ENCODE data around the gene RETREG2. TPM values are rescaled to one million over a fixed set of nuclear protein-coding genes. Genes with fewer than 3 reads are reported as not detected.
A peak's percentile ranks its signal among the peaks of the same experiment; 100 is the strongest.

RETREG2 gene
- total RNA-seq, 2 donors from 2014 or later, result 26.6 to 41.7 TPM

GRCh38 chr2:219179601-219180465 lies 1.8 kb downstream of the RETREG2 start:
- Histone ChIP-seq H3K4me3 (no peak overlapping the region), H3K9me3 (no peaks in the 10 kb centered on the region), H3K4me1 (peaks cover 0 to 33% of the 10 kb centered on the region in 2 donors), H3K36me3 (peaks cover 49% of the 10 kb centered on the region), H3K27ac (no peak overlapping the region), H3K27me3 (no peaks in the 10 kb centered on the region)
- no peak for TF ChIP-seq CTCF (IDR thresholded peaks at IDR 0.05)
- peak; percentile 55 for DNase-seq (ENCODE audit: low spot score)

DNA sequence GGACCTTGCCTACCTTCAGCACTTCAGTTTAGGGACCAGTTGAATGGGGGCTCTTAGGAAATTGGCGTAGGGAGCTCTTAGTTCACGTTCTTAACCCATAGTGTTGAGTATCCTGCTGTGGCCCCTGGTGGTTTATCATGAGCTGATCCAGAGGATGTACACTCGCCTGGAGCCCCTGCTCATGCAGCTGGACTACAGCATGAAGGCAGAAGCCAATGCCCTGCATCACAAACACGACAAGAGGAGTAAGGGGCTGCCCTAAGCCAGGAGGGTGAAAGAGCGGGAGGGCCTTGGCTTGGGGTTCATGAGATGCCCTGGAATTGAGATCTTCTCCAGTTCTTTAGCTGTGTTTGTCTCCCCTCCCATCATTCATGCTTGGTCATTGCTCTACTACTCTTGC lies 2.9 kb downstream of the RETREG2 start:
- Histone ChIP-seq H3K36me3 (peaks cover 46% of the 10 kb centered on the region), H3K27ac (no peak overlapping the region), H3K4me3 (no peak overlapping the region), H3K9me3 (no peaks in the 10 kb centered on the region), H3K4me1 (peaks cover 0 to 21% of the 10 kb centered on the region in 2 donors), H3K27me3 (no peaks in the 10 kb centered on the region)
- DNase-seq (ENCODE audit: low spot score), result peak; percentile 11
- TF ChIP-seq CTCF (IDR thresholded peaks at IDR 0.05), result no peak

DNA sequence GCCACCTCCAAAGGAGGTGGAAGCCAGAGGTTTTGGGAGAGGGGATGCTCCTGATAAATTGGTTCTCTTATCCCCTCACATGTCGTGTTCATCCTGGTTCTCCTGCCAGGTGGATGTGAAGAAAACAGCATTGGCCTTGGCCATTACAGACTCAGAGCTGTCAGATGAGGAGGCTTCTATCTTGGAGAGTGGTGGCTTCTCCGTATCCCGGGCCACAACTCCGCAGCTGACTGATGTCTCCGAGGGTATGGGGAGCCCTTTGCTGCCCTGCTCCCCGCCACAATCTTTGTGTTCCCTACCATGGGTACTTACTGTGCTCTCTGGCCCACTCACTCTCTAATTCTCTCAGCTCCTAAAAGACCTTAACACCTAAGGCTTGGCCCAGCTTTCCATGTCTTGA lies 3.5 kb downstream of the RETREG2 start:
- DNase-seq (ENCODE audit: low spot score), result no peak
- Histone ChIP-seq H3K36me3 (peaks cover 46% of the 10 kb centered on the region), H3K4me1 (peaks cover 0 to 18% of the 10 kb centered on the region in 2 donors), H3K4me3 (no peak overlapping the region), H3K27me3 (no peaks in the 10 kb centered on the region), H3K9me3 (no peaks in the 10 kb centered on the region), H3K27ac (no peak overlapping the region)
- TF ChIP-seq CTCF (IDR thresholded peaks at IDR 0.05), result no peak

DNA sequence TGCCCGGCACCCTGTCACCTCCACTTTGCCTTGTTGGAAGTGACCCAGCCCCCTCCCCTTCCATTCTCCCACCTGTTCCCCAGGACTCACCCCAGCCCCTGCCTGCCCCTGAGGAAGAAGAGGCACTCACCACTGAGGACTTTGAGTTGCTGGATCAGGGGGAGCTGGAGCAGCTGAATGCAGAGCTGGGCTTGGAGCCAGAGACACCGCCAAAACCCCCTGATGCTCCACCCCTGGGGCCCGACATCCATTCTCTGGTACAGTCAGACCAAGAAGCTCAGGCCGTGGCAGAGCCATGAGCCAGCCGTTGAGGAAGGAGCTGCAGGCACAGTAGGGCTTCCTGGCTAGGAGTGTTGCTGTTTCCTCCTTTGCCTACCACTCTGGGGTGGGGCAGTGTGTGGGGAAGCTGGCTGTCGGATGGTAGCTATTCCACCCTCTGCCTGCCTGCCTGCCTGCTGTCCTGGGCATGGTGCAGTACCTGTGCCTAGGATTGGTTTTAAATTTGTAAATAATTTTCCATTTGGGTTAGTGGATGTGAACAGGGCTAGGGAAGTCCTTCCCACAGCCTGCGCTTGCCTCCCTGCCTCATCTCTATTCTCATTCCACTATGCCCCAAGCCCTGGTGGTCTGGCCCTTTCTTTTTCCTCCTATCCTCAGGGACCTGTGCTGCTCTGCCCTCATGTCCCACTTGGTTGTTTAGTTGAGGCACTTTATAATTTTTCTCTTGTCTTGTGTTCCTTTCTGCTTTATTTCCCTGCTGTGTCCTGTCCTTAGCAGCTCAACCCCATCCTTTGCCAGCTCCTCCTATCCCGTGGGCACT lies 4.5 kb downstream of the RETREG2 start:
- H3K9me3 ChIP-seq, result no peaks in the 10 kb centered on the region
- H3K4me3 ChIP-seq, result no peak overlapping the region
- H3K4me1 ChIP-seq, result peaks cover 0 to 18% of the 10 kb centered on the region in 2 donors
- H3K27me3 ChIP-seq, result no peaks in the 10 kb centered on the region
- no peak overlapping the region for H3K27ac ChIP-seq
- no peak for TF ChIP-seq CTCF (IDR thresholded peaks at IDR 0.05)
- no peak for DNase-seq (ENCODE audit: low spot score)
- H3K36me3 ChIP-seq, result peaks cover 46% of the 10 kb centered on the region

DNA sequence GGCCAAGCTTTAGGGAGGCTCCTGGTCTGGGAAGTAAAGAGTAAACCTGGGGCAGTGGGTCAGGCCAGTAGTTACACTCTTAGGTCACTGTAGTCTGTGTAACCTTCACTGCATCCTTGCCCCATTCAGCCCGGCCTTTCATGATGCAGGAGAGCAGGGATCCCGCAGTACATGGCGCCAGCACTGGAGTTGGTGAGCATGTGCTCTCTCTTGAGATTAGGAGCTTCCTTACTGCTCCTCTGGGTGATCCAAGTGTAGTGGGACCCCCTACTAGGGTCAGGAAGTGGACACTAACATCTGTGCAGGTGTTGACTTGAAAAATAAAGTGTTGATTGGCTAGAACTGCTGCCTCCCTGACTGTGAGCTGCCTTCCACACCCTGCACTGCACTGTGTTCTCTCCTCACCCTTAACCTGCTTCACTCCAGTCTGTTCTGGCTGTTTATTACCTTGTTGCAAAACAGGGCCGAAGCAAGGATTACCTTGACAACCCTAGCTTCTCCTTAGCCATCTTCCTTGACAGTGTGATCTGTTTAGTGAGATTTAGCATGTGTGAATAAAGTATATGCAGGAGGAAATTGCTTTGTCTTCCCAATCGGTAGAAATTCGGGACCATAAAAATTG lies 5.2 kb downstream of the RETREG2 start:
- no peaks in the 10 kb centered on the region for H3K27me3 ChIP-seq
- H3K4me1 ChIP-seq, result peaks cover 0 to 18% of the 10 kb centered on the region in 2 donors
- no peaks in the 10 kb centered on the region for H3K9me3 ChIP-seq
- TF ChIP-seq CTCF (IDR thresholded peaks at IDR 0.05), result no peak
- H3K36me3 ChIP-seq, result peaks cover 46% of the 10 kb centered on the region
- no peak overlapping the region for H3K4me3 ChIP-seq
- DNase-seq (ENCODE audit: low spot score), result no peak
- no peak overlapping the region for H3K27ac ChIP-seq

Measured in right atrium auricular region (tissue), 2 donors.